Suprapubic skin (tissue), 4 donors: ENCODE measurements around the gene EBF4.

Experiments used
- EP300 ChIP-seq: sonication (generic); formaldehyde crosslinking; IDR thresholded peaks from one replicate; pipeline ENCODE4 v1.6.1; 2017; ENCODE audit warnings: antibody characterized with exemption
- POLR2A ChIP-seq, 2 donors: fragments of 450-650 bp; IDR thresholded peaks; one replicate each; pipeline ENCODE4 v1.6.1; 2017; ENCODE audit warnings: antibody characterized with exemption in 2 of 2, mild to moderate bottlenecking in 2 of 2, moderate library complexity in 2 of 2
- POLR2AphosphoS5 ChIP-seq, 3 donors: sonication (generic); formaldehyde crosslinking; IDR thresholded peaks; one replicate each; pipeline ENCODE4 v1.6.1; 2017; ENCODE audit warnings: antibody characterized with exemption in 3 of 3
- TF ChIP-seq, protein P1 (sequence below), 2 donors: fragments of 200-600 bp in 1 of 2; fragments of 450-650 bp in 1 of 2; sonication (generic) in 1 of 2; IDR thresholded peaks; one replicate each; pipeline ENCODE4 v1.5.1; 2016 to 2019; ENCODE audit warnings: antibody characterized with exemption in 2 of 2, mild to moderate bottlenecking in 1 of 2, moderate library complexity in 1 of 2

DNA sequence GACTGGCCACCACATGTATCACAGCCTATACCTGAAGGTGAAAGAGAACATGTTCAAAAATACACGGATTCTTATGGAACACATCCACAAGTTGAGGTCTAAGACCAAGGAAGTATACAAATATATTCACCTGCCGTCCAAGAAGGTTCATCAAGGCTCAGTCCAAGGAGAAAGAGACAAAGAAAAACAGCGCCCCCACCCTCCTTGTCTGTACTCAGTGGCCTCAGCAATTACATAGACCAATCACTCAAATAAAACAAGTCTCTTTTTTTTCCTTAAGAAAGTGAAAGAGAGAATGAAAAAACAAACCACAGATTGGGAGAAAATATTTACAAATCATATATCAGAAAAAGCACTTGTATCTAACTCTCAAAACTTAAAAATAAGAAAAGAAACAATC lies 88.4 kb downstream of the EBF4 start:
- TF ChIP-seq, protein P1, sequence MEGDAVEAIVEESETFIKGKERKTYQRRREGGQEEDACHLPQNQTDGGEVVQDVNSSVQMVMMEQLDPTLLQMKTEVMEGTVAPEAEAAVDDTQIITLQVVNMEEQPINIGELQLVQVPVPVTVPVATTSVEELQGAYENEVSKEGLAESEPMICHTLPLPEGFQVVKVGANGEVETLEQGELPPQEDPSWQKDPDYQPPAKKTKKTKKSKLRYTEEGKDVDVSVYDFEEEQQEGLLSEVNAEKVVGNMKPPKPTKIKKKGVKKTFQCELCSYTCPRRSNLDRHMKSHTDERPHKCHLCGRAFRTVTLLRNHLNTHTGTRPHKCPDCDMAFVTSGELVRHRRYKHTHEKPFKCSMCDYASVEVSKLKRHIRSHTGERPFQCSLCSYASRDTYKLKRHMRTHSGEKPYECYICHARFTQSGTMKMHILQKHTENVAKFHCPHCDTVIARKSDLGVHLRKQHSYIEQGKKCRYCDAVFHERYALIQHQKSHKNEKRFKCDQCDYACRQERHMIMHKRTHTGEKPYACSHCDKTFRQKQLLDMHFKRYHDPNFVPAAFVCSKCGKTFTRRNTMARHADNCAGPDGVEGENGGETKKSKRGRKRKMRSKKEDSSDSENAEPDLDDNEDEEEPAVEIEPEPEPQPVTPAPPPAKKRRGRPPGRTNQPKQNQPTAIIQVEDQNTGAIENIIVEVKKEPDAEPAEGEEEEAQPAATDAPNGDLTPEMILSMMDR (IDR thresholded peaks at IDR 0.05): no peak
- TF ChIP-seq POLR2AphosphoS5 (IDR thresholded peaks at IDR 0.05) (no peak), POLR2A (IDR thresholded peaks at IDR 0.05) (no peak), EP300 (no peak)
